Measurements from ENCODE around the gene FCAMR.

Gene FCAMR

GRCh38 chr1:206958144-206958543, 12.1 kb downstream of the FCAMR start:
- TF ChIP-seq ZFX (IDR thresholded peaks at IDR 0.05) (no peak), CTCF (conservative IDR thresholded peaks at IDR 0.05) (no peak)
- no peak overlapping the region for H3K27ac ChIP-seq

- TF ChIP-seq ZFX (IDR thresholded peaks at IDR 0.05) (no peak), CTCF (conservative IDR thresholded peaks at IDR 0.05) (no peak)
- no peak overlapping the region for H3K27ac ChIP-seq
These were observed 12.6 kb downstream of the FCAMR start for GRCh38 chr1:206957639-206958038.

GRCh38 chr1:206955476-206956451, 14.5 kb downstream of the FCAMR start:
- TF ChIP-seq CTCF (conservative IDR thresholded peaks at IDR 0.05) (no peak), ZFX (IDR thresholded peaks at IDR 0.05) (no peak)
- peak overlapping the region; percentile 2; the same call in 1 of the 2 replicates for H3K27ac ChIP-seq

- TF ChIP-seq ZFX (IDR thresholded peaks at IDR 0.05): no peak
- TF ChIP-seq CTCF (conservative IDR thresholded peaks at IDR 0.05): no peak
- peak overlapping the region; percentile 84 for H3K27ac ChIP-seq
These were observed 15.6 kb downstream of the FCAMR start for GRCh38 chr1:206954459-206955342.

GRCh38 chr1:206953626-206954025, 16.6 kb downstream of the FCAMR start:
- TF ChIP-seq ZFX (IDR thresholded peaks at IDR 0.05) (no peak), CTCF (conservative IDR thresholded peaks at IDR 0.05) (no peak)

GRCh38 chr1:206953126-206953525, 17.1 kb downstream of the FCAMR start:
- no peak for TF ChIP-seq CTCF (conservative IDR thresholded peaks at IDR 0.05)
- TF ChIP-seq ZFX (IDR thresholded peaks at IDR 0.05): no peak
- H3K27ac ChIP-seq: peak overlapping the region; percentile 84

More at GRCh38 chr1:206953626-206954025, 16.6 kb downstream of the FCAMR start:
- peak overlapping the region; percentile 84 for H3K27ac ChIP-seq

Measured in C4-2B (cell line).